CD4-positive, alpha-beta T cell treated with Interleukin-12 subunit alpha and Interleukin-12 subunit beta, for 1 hour (primary cell): ENCODE data around the gene DENND5A.
"Not testable (repeated sequence)": the region's sequence is repeated elsewhere in the genome, so short reads cannot be mapped to it uniquely, and the experiment has no call there.

ENCODE experiments used
- DNase-seq: peaks from one replicate; pipeline ENCODE4 v3.0.0-alpha.2; 2020

DENND5A gene

GRCh38 chr11:9136741-9137140 lies 128.4 kb downstream of the DENND5A start:
- no peak for DNase-seq

GRCh38 chr11:9133956-9134355 lies 131.2 kb downstream of the DENND5A start:
- DNase-seq = no peak

- no peak for DNase-seq
Measured at GRCh38 chr11:9132203-9132878, 132.8 kb downstream of the DENND5A start.

- no peak for DNase-seq
Measured at GRCh38 chr11:9130297-9130696, 134.9 kb downstream of the DENND5A start.

- DNase-seq = no peak
Measured at GRCh38 chr11:9126636-9127035, 138.5 kb downstream of the DENND5A start.

- no peak for DNase-seq
Measured at GRCh38 chr11:9125185-9125886, 139.8 kb downstream of the DENND5A start.

GRCh38 chr11:9123595-9124304 lies 141.4 kb downstream of the DENND5A start:
- no peak for DNase-seq

- DNase-seq = no peak
Measured at GRCh38 chr11:9121469-9121796, 143.7 kb downstream of the DENND5A start.

- DNase-seq = no peak
Measured at GRCh38 chr11:9120664-9121468, 144.3 kb downstream of the DENND5A start.

GRCh38 chr11:9118277-9118676 lies 146.9 kb downstream of the DENND5A start:
- no peak for DNase-seq

- DNase-seq = no peak
Measured at GRCh38 chr11:9112075-9112474, 153.1 kb downstream of the DENND5A start.

- no peak for DNase-seq
Measured at GRCh38 chr11:9109858-9110731, 155.1 kb downstream of the DENND5A start.

- DNase-seq = no peak
Measured at GRCh38 chr11:9104580-9104979, 160.6 kb downstream of the DENND5A start.

GRCh38 chr11:9103542-9104276 lies 161.4 kb downstream of the DENND5A start:
- no peak for DNase-seq

- no peak for DNase-seq
Measured at GRCh38 chr11:9099617-9100016, 165.5 kb downstream of the DENND5A start.

- not testable (repeated sequence) for DNase-seq
Measured at GRCh38 chr11:9098455-9098854, 166.7 kb downstream of the DENND5A start.

GRCh38 chr11:9097186-9097943 lies 167.8 kb downstream of the DENND5A start:
- DNase-seq = not testable (repeated sequence)

- DNase-seq = no peak
Measured at GRCh38 chr11:9096427-9096826, 168.7 kb downstream of the DENND5A start.

- DNase-seq = no peak
Measured at GRCh38 chr11:9095421-9095820, 169.7 kb downstream of the DENND5A start.

- DNase-seq = no peak
Measured at GRCh38 chr11:9094420-9094819, 170.7 kb downstream of the DENND5A start.
